NT2/D1 (cell line): ENCODE results near the gene ARID1B.

Experiments used
- SUZ12 ChIP-seq: IDR thresholded peaks from 2 replicates; pipeline ENCODE4 v1.6.1; 2011; ENCODE audit not compliant: insufficient read length, insufficient read depth; ENCODE audit errors: extremely low read depth
- YY1 ChIP-seq: IDR thresholded peaks from 2 replicates; pipeline ENCODE4 v1.6.1; 2011; ENCODE audit not compliant: insufficient read length, insufficient read depth

DNA sequence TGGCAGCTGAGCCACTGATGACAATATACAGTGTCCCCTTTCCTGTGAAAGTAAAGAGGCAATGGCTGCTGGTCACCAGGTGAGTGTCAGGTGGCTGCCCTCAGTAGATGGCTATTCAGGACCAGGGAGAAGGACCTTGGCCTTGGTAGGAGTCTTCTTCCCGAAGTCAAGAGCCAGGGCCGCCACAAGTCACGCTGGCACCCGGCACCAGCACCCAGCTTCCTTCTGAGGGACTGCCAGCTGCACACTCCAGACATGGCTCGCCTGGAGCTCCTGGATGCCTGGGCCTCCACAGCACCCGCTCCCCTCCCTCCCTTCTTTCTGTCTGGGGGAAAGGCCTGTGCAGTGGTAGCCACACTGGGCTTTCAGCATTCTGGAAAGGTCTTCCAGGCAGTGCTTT lies 419.2 kb downstream of the ARID1B start:
- TF ChIP-seq YY1 = no peak
- no peak for TF ChIP-seq SUZ12
